Heart left ventricle (tissue), 13 donors: ENCODE results near the gene NOC2L.

Source experiments
- CTCF ChIP-seq, 12 donors: fragments of 200-600 bp; sonication (generic) in 4 of 12; IDR thresholded peaks; one replicate each; pipeline versions ENCODE4 v1.5.0 to v1.8.0; 2018 to 2022; ENCODE audit warnings: antibody characterized with exemption in 12 of 12, mild to moderate bottlenecking in 5 of 12
- POLR2A ChIP-seq, 2 donors: fragments of 450-650 bp; IDR thresholded peaks; one replicate each; pipeline ENCODE4 v1.6.1; 2017; ENCODE audit warnings: antibody characterized with exemption in 2 of 2, mild to moderate bottlenecking in 2 of 2, moderate library complexity in 2 of 2
- donor health status: ischemic (EF 13 %, LVEDD 7.1; RV severe dilation, severe dysfunction).
- donor health status: DM: no; HTN: yes; CAD: no.
- donor health status: DM: no; HTN: no; CAD: no.
- donor health status: ischemic (EF 25% LVEDD 6.9; RV normal size, moderate dysfunction).
- donor health status: ischemic (EF 25% LVEDD 5.7; RV mildly dilated, moderate dysfunction).
- donor health status: ischemic (EF 35%, LVEDD 5.7; RV mildly dilated, moderate dysfunction).
- donor health status: nonischemic (EF 11% LVEDD 7.7; RV severe dilation, severe dysfunction).
- donor health status: DM: yes; HTN: yes; CAD: no.
- donor health status: PGD.
- donor health status: ischemic (EF 29% LVEDD 5.4; RV normal size, mild dysfunction).
- donor health status: nonischemic (EF 23%, LVEDD 6.1; RV moderate dilation, normal function).

GRCh38 chr1:952603-953002, 6.5 kb downstream of the NOC2L start:
- no peak for TF ChIP-seq CTCF (IDR thresholded peaks at IDR 0.05)
- no peak for TF ChIP-seq POLR2A (IDR thresholded peaks at IDR 0.05)
